Spinal cord (tissue), 10 donors: ENCODE results near the gene MCM5. TPM values are rescaled to one million over a fixed set of nuclear protein-coding genes. Genes with fewer than 3 reads are reported as not detected.
"Not testable (repeated sequence)": the region's sequence is repeated elsewhere in the genome, so short reads cannot be mapped to it uniquely, and the experiment has no call there.

Source experiments
- DNase-seq, 6 donors: peaks; one replicate each; pipeline versions ENCODE4 v3.0.0 to v3.0.0-alpha.2; 2013 to 2015; ENCODE audit warnings: low spot score in 6 of 6, low read depth in 4 of 6
- H3K27ac ChIP-seq: one replicate; pipeline ENCODE4 v1.5.1; 2013; ENCODE audit warnings: low read depth, low read length, control low read depth
- H3K27me3 ChIP-seq: one replicate; pipeline ENCODE4 v1.6.1; 2013; ENCODE audit warnings: low read length; ENCODE audit not compliant: control insufficient read depth, insufficient read depth
- H3K36me3 ChIP-seq: one replicate; pipeline ENCODE4 v1.6.1; 2013; ENCODE audit warnings: low read length; ENCODE audit not compliant: control insufficient read depth, insufficient read depth
- H3K4me1 ChIP-seq: one replicate; pipeline ENCODE4 v1.6.1; 2013; ENCODE audit warnings: low read length; ENCODE audit not compliant: control insufficient read depth, insufficient read depth
- H3K4me3 ChIP-seq: one replicate; pipeline ENCODE4 v1.5.1; 2013; ENCODE audit warnings: low read depth, low read length, control low read depth
- H3K9me3 ChIP-seq: one replicate; pipeline ENCODE4 v1.6.1; 2013; ENCODE audit warnings: low read length; ENCODE audit not compliant: control insufficient read depth, insufficient read depth
- WGBS: methylation state at CpG from one replicate; pipeline ENCODE4 v1.1.5; 2013; ENCODE audit warnings: missing lambda C conversion rate; ENCODE audit not compliant: insufficient coverage; 5-methylcytosine and 5-hydroxymethylcytosine counted together
- polyA plus RNA-seq, 2 donors: library from polyadenylated mRNA; unstranded; fragments of 120-200 nt; gene quantifications; one replicate each; pipeline ENCODE4 v1.2.1, GENCODE V29; 2013; ENCODE audit not compliant: insufficient read length in 2 of 2
- total RNA-seq, 2 donors: library from RNA; depleted of rRNA in 1 of 2; stranded (reverse); fragments of 120-200 nt in 1 of 2; fragments of >200 nt in 1 of 2; gene quantifications; one replicate each; pipeline versions ENCODE4 v1.2.3 to v1.2.4, GENCODE V29; 2013 to 2014
- donor health status: healthy.

MCM5 gene
- total and polyA plus RNA-seq, 4 donors, result 25.4 to 37.2 (median 32.5) TPM

- WGBS, result 95% methylated on average over 13 of the region's 13 CpGs
- Histone ChIP-seq H3K27ac (no peak overlapping the region), H3K4me1 (peaks cover 22% of the 10 kb centered on the region), H3K4me3 (no peak overlapping the region), H3K27me3 (no peaks in the 10 kb centered on the region), H3K9me3 (no peaks in the 10 kb centered on the region), H3K36me3 (peaks cover 6% of the 10 kb centered on the region)
- DNase-seq, result no peak
These were observed 53.1 kb downstream of the MCM5 start for GRCh38 chr22:35452810-35453743.

GRCh38 chr22:35454416-35455054, 54.6 kb downstream of the MCM5 start:
- Histone ChIP-seq H3K36me3 (peaks cover 3% of the 10 kb centered on the region), H3K4me1 (peaks cover 30% of the 10 kb centered on the region), H3K9me3 (no peaks in the 10 kb centered on the region), H3K27ac (no peak overlapping the region), H3K4me3 (no peak overlapping the region), H3K27me3 (no peaks in the 10 kb centered on the region)
- 66% methylated on average over 6 of the region's 9 CpGs for WGBS
- peak in 2 of 6 donors; percentile 51 to 80 for DNase-seq

- H3K4me3 ChIP-seq, result no peak overlapping the region
- H3K4me1 ChIP-seq, result peaks cover 30% of the 10 kb centered on the region
- no peak overlapping the region for H3K27ac ChIP-seq
- no peaks in the 10 kb centered on the region for H3K36me3 ChIP-seq
- no peaks in the 10 kb centered on the region for H3K9me3 ChIP-seq
- DNase-seq, result no peak
- H3K27me3 ChIP-seq, result no peaks in the 10 kb centered on the region
- no CpG with 5 or more reads among the region's 5 CpGs for WGBS
These were observed 55.6 kb downstream of the MCM5 start for GRCh38 chr22:35455529-35455928.

- 82% methylated on average over 9 of the region's 10 CpGs for WGBS
- Histone ChIP-seq H3K4me3 (no peak overlapping the region), H3K4me1 (peaks cover 20% of the 10 kb centered on the region), H3K9me3 (no peaks in the 10 kb centered on the region), H3K27me3 (no peaks in the 10 kb centered on the region), H3K27ac (no peak overlapping the region), H3K36me3 (no peaks in the 10 kb centered on the region)
- no peak for DNase-seq
These were observed 56.8 kb downstream of the MCM5 start for GRCh38 chr22:35456757-35457156.

GRCh38 chr22:35457729-35458546, 58.0 kb downstream of the MCM5 start:
- 59% methylated on average over 7 of the region's 9 CpGs for WGBS
- H3K4me3 ChIP-seq, result no peak overlapping the region
- H3K27me3 ChIP-seq, result no peaks in the 10 kb centered on the region
- H3K27ac ChIP-seq, result no peak overlapping the region
- H3K36me3 ChIP-seq, result no peaks in the 10 kb centered on the region
- H3K4me1 ChIP-seq, result peaks cover 20% of the 10 kb centered on the region
- no peak for DNase-seq
- no peaks in the 10 kb centered on the region for H3K9me3 ChIP-seq

GRCh38 chr22:35458547-35459422, 58.8 kb downstream of the MCM5 start:
- H3K9me3 ChIP-seq, result no peaks in the 10 kb centered on the region
- H3K27ac ChIP-seq, result no peak overlapping the region
- peak in 3 of 6 donors; percentile 47 to 92 (median 57) for DNase-seq
- 47% methylated on average over 6 of the region's 18 CpGs for WGBS
- H3K4me1 ChIP-seq, result peaks cover 20% of the 10 kb centered on the region
- H3K27me3 ChIP-seq, result no peaks in the 10 kb centered on the region
- no peaks in the 10 kb centered on the region for H3K36me3 ChIP-seq
- H3K4me3 ChIP-seq, result no peak overlapping the region

GRCh38 chr22:35459423-35459894, 59.5 kb downstream of the MCM5 start:
- Histone ChIP-seq H3K4me3 (no peak overlapping the region), H3K9me3 (no peaks in the 10 kb centered on the region), H3K36me3 (no peaks in the 10 kb centered on the region), H3K27me3 (no peaks in the 10 kb centered on the region), H3K4me1 (peaks cover 20% of the 10 kb centered on the region), H3K27ac (no peak overlapping the region)
- 84% methylated on average over 2 of the region's 14 CpGs for WGBS
- no peak for DNase-seq

- not testable (repeated sequence) for H3K27me3 ChIP-seq, DNase-seq, H3K4me3 ChIP-seq, H3K9me3 ChIP-seq, H3K36me3 ChIP-seq, H3K27ac ChIP-seq
- 95% methylated on average over 9 of the region's 10 CpGs for WGBS
- H3K4me1 ChIP-seq, result peaks cover 20% of the 10 kb centered on the region
These were observed 60.0 kb downstream of the MCM5 start for GRCh38 chr22:35459976-35460375.
